IPS DF 6.9 (cell line): ENCODE results near the gene TCF7L1.
"Not testable (repeated sequence)": the region's sequence is repeated elsewhere in the genome, so short reads cannot be mapped to it uniquely, and the experiment has no call there.

ENCODE experiments used
- DNase-seq: peaks from one replicate; pipeline ENCODE4 v3.0.0-alpha.2; 2013; ENCODE audit warnings: low read depth, low spot score
- H3K27ac ChIP-seq: one replicate; pipeline ENCODE4 v1.5.1; 2013; ENCODE audit warnings: low read length, control low read depth
- H3K27me3 ChIP-seq: 2 replicates; pipeline ENCODE4 v1.6.1; 2013; ENCODE audit warnings: mild to moderate bottlenecking, low read length; ENCODE audit not compliant: control insufficient read depth, insufficient read depth
- H3K36me3 ChIP-seq: 2 replicates; pipeline ENCODE4 v1.6.1; 2013; ENCODE audit warnings: low read length; ENCODE audit not compliant: control insufficient read depth, insufficient read depth
- H3K4me1 ChIP-seq: 2 replicates; pipeline ENCODE4 v1.6.1; 2013; ENCODE audit warnings: low read length; ENCODE audit not compliant: control insufficient read depth, insufficient read depth
- H3K4me3 ChIP-seq: 2 replicates; pipeline ENCODE4 v1.5.1; 2013; ENCODE audit warnings: mild to moderate bottlenecking, low read length
- H3K9me3 ChIP-seq: 2 replicates; pipeline ENCODE4 v1.6.1; 2013; ENCODE audit warnings: low read length, inconsistent platforms; ENCODE audit not compliant: control insufficient read depth, insufficient read depth
- WGBS: extraction: QIAGEN DNeasy Blood & Tissue Kit; methylation state at CpG from one replicate; pipeline ENCODE4 v1.1.7; 2013; ENCODE audit warnings: mixed read lengths, missing lambda C conversion rate; ENCODE audit not compliant: insufficient read length, insufficient coverage; 5-methylcytosine and 5-hydroxymethylcytosine counted together

The TCF7L1 gene

GRCh38 chr2:85329181-85329651 lies 196.0 kb downstream of the TCF7L1 start:
- no peaks in the 10 kb centered on the region for H3K27me3 ChIP-seq
- H3K4me3 ChIP-seq, result no peak overlapping the region
- no peak for DNase-seq
- H3K4me1 ChIP-seq, result no peaks in the 10 kb centered on the region
- H3K36me3 ChIP-seq, result peaks cover 3% of the 10 kb centered on the region; the same call in 1 of the 2 replicates
- no peaks in the 10 kb centered on the region for H3K9me3 ChIP-seq
- H3K27ac ChIP-seq, result no peak overlapping the region

- WGBS, result no CpG with 5 or more reads among the region's 3 CpGs
- not testable (repeated sequence) for H3K27ac ChIP-seq, H3K36me3 ChIP-seq, H3K4me3 ChIP-seq, H3K27me3 ChIP-seq, H3K4me1 ChIP-seq, DNase-seq, H3K9me3 ChIP-seq
Observed at GRCh38 chr2:85329701-85330100, 196.5 kb downstream of the TCF7L1 start.

GRCh38 chr2:85330839-85331636 lies 197.8 kb downstream of the TCF7L1 start:
- Histone ChIP-seq H3K27me3 (no peaks in the 10 kb centered on the region), H3K27ac (no peak overlapping the region), H3K4me1 (no peaks in the 10 kb centered on the region), H3K4me3 (no peak overlapping the region), H3K9me3 (no peaks in the 10 kb centered on the region), H3K36me3 (no peaks in the 10 kb centered on the region)
- no CpG with 5 or more reads among the region's 13 CpGs for WGBS
- no peak for DNase-seq

GRCh38 chr2:85333877-85334276 lies 200.7 kb downstream of the TCF7L1 start:
- not testable (repeated sequence) for H3K4me1 ChIP-seq, H3K4me3 ChIP-seq, H3K27ac ChIP-seq, H3K27me3 ChIP-seq, H3K36me3 ChIP-seq, DNase-seq, H3K9me3 ChIP-seq
- WGBS, result no CpG with 5 or more reads among the region's 4 CpGs

- no CpG with 5 or more reads among the region's 2 CpGs for WGBS
- Histone ChIP-seq H3K27me3 (no peaks in the 10 kb centered on the region), H3K27ac (no peak overlapping the region), H3K9me3 (no peaks in the 10 kb centered on the region), H3K36me3 (no peaks in the 10 kb centered on the region), H3K4me3 (no peak overlapping the region), H3K4me1 (no peaks in the 10 kb centered on the region)
- DNase-seq, result no peak
Observed at GRCh38 chr2:85334928-85335327, 201.7 kb downstream of the TCF7L1 start.

DNA sequence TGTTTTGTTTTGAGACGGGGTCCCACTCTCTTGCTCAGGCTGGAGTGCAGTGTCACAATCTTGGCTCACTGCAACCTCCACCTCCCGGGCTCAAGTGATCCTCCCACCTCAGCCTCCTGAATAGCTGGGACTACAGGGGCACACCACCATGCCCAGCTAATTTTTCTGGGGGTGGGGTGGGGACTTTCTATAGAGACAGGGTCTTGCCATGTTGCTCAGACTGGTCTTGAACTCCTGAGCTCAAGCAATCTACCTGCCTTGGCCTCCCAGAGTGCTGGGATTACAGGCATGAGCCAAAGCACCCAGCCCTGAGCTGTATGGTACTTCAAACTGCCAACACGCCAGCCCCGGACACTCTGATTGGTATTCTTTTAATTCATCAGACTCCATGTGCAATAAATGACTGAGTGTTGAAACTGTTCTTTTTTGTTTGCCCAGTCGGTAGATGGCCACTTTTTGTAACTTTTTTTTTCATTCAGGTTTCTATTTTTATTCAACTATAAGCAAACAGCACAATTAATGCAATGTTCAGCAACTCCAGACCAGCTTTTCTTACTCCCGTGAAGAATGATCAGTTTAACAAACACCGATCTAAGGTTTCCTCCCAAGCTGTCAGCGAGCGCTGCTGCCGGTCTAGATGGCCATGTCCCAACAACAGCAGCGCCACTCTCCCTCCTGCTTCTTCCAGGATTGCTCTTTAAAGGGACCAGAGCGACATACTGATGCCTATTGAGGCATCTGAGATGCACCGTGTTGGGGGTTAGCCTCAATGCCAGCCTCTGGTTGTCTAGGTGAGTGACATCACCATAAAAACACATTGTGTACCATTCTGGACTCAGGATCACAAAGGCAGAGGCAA lies 207.1 kb downstream of the TCF7L1 start:
- H3K27me3 ChIP-seq, result no peaks in the 10 kb centered on the region
- no peak overlapping the region for H3K4me3 ChIP-seq
- H3K36me3 ChIP-seq, result no peaks in the 10 kb centered on the region
- H3K27ac ChIP-seq, result no peak overlapping the region
- no peaks in the 10 kb centered on the region; the same call in 1 of the 2 replicates for H3K4me1 ChIP-seq
- WGBS, result no CpG with 5 or more reads among the region's 13 CpGs
- no peaks in the 10 kb centered on the region for H3K9me3 ChIP-seq
- no peak for DNase-seq

- no peaks in the 10 kb centered on the region; the same call in 1 of the 2 replicates for H3K4me1 ChIP-seq
- no peak overlapping the region for H3K4me3 ChIP-seq
- H3K36me3 ChIP-seq, result no peaks in the 10 kb centered on the region
- no CpG with 5 or more reads among the region's 30 CpGs for WGBS
- no peak for DNase-seq
- no peaks in the 10 kb centered on the region for H3K27me3 ChIP-seq
- no peaks in the 10 kb centered on the region for H3K9me3 ChIP-seq
- no peak overlapping the region for H3K27ac ChIP-seq
Observed at GRCh38 chr2:85341269-85342029, 208.3 kb downstream of the TCF7L1 start.

DNA sequence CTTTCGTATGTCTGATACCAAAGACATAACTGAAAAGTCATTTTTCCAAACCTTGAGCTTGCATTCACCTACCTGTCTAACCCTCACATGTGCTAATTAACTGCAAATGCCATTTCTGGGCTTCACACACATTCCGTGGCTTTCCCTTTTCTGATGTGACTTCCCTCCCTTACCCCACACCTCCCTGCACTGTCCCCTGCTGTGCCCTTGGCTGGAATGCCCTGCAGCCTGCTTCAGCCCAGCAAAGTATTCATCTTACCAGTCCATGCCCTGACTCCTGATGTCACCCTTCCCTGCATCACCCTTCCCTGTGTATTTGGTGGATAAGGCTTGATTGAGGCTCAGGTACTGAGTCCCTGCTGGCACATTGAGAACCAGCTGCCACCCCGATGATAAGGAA lies 209.0 kb downstream of the TCF7L1 start:
- DNase-seq, result no peak
- Histone ChIP-seq H3K4me3 (no peak overlapping the region), H3K36me3 (no peaks in the 10 kb centered on the region), H3K27me3 (no peaks in the 10 kb centered on the region), H3K9me3 (no peaks in the 10 kb centered on the region), H3K4me1 (no peaks in the 10 kb centered on the region; the same call in 1 of the 2 replicates), H3K27ac (no peak overlapping the region)
- no CpG with 5 or more reads among the region's 3 CpGs for WGBS

DNA sequence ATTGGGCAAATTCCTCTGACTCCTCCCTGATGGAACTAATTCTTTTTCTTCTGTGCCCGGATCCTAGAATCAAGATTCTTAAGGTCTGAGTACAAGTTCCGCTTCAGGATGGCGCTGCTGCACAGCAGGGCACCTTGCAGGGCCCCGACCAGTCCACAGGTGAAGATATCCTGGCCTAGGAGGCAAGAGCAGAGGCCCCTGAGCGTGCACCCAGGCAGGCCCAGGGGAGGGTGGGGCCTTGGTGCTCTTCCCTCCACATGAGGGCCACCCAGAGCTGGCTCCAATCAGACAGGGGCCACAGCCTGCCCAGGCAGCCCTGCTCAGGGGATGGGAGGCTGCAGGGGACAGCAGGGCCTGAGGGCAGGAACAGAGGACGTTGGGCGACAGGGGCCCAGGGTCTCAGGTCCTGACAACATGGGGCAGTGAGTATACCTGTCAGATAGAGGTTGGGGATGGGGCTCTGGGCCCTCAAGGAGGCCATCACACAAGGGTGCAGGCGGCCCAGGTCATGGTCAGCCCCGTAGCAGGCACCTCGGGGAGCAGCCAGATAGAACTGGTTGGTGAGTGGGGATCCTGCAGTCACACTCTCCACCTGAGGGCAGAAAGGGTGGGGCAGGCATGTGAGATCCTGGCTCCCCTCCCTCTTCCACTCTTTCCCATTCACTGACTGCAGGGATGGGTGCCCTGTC lies 210.2 kb downstream of the TCF7L1 start:
- H3K9me3 ChIP-seq, H3K27me3 ChIP-seq: not testable (repeated sequence)
- no CpG with 5 or more reads among the region's 10 CpGs for WGBS

More for the DNA sequence above, 210.2 kb downstream of the TCF7L1 start:
- not testable (repeated sequence) for H3K36me3 ChIP-seq, H3K4me1 ChIP-seq, H3K4me3 ChIP-seq, H3K27ac ChIP-seq, DNase-seq
